ENCODE results near the gene PTPRD.

PTPRD gene

GRCh38 chr9:9122230-9122875 is 1490.4 kb downstream of the PTPRD start:
- TF ChIP-seq CTCF (IDR thresholded peaks at IDR 0.05; ENCODE audit: low read depth, low read length, missing control alignments): no peak
- H3K4me3 ChIP-seq (replicated peaks; ENCODE audit: low read depth, low read length): no peak overlapping the region
- no peak for DNase-seq (ENCODE audit: extremely low read depth, low read depth)

GRCh38 chr9:9117866-9118265 is 1494.9 kb downstream of the PTPRD start:
- no peak for TF ChIP-seq CTCF (IDR thresholded peaks at IDR 0.05; ENCODE audit: low read depth, low read length, missing control alignments)
- no peak for DNase-seq (ENCODE audit: extremely low read depth, low read depth)
- no peak overlapping the region for H3K4me3 ChIP-seq (replicated peaks; ENCODE audit: low read depth, low read length)

GRCh38 chr9:9112001-9112720 is 1500.6 kb downstream of the PTPRD start:
- no peak overlapping the region for H3K4me3 ChIP-seq (replicated peaks; ENCODE audit: low read depth, low read length)
- no peak for DNase-seq (ENCODE audit: extremely low read depth, low read depth)
- no peak for TF ChIP-seq CTCF (IDR thresholded peaks at IDR 0.05; ENCODE audit: low read depth, low read length, missing control alignments)

- no peak overlapping the region for H3K4me3 ChIP-seq (replicated peaks; ENCODE audit: low read depth, low read length)
- no peak for TF ChIP-seq CTCF (IDR thresholded peaks at IDR 0.05; ENCODE audit: low read depth, low read length, missing control alignments)
- DNase-seq (ENCODE audit: extremely low read depth, low read depth): no peak
Measured at GRCh38 chr9:9108641-9109040, 1504.2 kb downstream of the PTPRD start.

- TF ChIP-seq CTCF (IDR thresholded peaks at IDR 0.05; ENCODE audit: low read depth, low read length, missing control alignments): no peak
- no peak for DNase-seq (ENCODE audit: extremely low read depth, low read depth)
- no peak overlapping the region for H3K4me3 ChIP-seq (replicated peaks; ENCODE audit: low read depth, low read length)
Measured at GRCh38 chr9:9102295-9102694, 1510.5 kb downstream of the PTPRD start.

GRCh38 chr9:9100070-9100469 is 1512.7 kb downstream of the PTPRD start:
- no peak for DNase-seq (ENCODE audit: extremely low read depth, low read depth)
- no peak overlapping the region for H3K4me3 ChIP-seq (replicated peaks; ENCODE audit: low read depth, low read length)
- TF ChIP-seq CTCF (IDR thresholded peaks at IDR 0.05; ENCODE audit: low read depth, low read length, missing control alignments): no peak
